HG03520 (cell line): ENCODE results near the gene FRMD8.

Experiments used
- ATAC-seq: cut with Tn5 transposase; IDR thresholded peaks from one replicate; pipeline ENCODE4 v1.9.1; 2021; ENCODE audit warnings: mild to moderate bottlenecking, moderate library complexity; ENCODE audit not compliant: unreplicated experiment

FRMD8 gene, protein sequence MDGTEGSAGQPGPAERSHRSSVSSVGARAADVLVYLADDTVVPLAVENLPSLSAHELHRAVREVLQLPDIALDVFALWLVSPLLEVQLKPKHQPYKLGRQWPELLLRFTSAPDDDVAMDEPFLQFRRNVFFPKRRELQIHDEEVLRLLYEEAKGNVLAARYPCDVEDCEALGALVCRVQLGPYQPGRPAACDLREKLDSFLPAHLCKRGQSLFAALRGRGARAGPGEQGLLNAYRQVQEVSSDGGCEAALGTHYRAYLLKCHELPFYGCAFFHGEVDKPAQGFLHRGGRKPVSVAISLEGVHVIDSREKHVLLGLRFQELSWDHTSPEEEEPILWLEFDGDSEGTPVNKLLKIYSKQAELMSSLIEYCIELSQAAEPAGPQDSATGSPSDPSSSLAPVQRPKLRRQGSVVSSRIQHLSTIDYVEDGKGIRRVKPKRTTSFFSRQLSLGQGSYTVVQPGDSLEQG

DNA sequence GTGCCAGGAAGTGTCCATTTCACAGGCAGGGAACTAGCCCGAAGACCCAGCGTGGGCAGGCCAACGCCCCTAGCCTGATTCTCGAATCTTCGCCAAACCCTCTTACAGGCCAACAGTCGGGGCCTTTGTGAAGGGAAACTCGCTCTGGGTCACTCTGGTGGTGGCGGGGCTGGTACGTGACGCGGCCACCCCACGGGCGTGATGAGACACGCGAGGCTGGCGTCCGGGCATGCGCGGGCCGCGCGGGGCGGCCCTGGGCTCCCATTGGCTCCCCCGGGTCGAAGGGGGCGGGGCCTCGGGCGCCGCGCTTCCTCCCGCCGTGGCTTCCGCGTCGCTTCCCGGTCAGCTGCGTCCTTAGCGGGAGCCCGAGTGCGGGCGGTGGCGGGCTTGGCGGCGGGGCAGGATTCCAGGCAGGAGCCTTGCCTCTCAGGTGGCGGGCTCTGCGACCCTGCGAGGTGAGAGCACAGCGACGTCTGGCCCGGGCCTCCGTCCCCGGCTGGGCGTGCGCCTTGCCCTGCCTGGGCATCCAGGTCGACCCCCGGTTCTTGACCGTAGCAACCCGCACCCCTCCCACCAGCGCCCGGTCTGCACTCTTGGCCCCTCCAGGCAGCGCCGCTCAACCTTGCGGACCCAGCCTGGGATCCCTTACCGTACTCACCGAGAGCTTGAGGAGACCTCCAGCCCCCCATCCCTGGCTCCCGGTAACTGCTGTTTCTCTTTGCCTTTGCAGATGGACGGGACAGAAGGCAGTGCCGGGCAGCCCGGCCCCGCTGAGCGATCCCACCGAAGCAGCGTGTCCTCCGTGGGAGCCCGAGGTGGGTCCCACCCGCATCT lies at the start of gene FRMD8:
Gene FRMD8 (plus strand): TSS at position 331 of the 834 bp plus-strand sequence. CDS start 400 bp downstream, at position 731.
- ATAC-seq: peak; percentile 53

DNA sequence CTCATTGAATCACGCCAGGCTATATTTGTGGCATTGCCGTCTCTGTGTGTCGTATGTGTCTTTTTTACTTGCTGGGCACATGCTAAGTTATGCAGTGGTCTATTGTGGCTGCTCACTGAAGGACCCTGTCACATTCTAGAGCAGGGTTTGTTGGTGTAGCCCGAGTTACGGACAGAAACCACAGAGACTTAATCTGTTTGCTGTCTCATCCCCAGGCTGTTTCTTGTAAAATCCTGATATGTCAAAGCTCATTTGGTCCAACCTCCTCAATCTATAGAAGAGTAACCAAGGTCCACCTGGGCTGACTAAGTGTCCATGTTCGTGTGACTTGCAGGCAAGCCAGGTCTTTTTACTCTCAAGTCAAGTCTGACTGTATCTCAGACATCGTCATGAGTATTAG lies 47.8 kb upstream of the FRMD8 start:
- ATAC-seq: no peak

DNA sequence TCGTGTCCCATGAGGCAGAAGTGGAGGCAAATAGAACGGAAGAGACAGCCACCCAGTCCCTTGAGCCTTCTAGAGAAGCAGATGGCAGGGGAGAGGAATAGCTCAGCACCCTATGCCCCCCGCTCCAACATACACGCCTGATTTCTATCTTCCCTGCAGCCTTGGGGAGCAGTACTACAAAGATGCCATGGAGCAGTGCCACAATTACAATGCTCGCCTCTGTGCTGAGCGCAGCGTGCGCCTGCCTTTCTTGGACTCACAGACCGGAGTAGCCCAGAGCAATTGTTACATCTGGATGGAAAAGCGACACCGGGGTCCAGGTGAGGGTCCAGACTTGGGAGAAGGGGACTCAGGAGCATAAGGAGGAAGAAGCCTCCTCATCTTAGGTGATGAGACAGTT lies 46.2 kb upstream of the FRMD8 start:
- ATAC-seq: no peak

DNA sequence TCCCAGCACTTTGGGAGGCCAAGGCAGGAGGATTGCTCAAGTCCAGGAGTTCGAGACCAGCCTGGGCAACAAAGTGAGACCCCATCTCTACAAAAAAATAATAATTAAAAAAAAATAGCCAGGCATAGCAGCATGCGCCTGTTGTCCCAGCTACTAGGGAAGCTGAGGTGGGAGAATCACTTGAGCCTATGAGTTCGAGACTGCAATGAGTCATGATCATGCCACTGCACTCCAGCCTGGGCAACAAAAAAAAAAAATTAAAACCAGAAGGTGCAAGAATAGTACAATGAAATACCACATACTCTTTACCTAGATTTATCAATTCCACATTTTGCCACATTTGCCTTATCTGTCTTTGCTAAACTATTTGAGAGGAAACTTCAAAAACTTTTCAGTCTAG lies 44.6 kb upstream of the FRMD8 start:
- ATAC-seq: no peak

GRCh38 chr11:65351511-65351910 lies 34.9 kb upstream of the FRMD8 start:
- no peak for ATAC-seq

DNA sequence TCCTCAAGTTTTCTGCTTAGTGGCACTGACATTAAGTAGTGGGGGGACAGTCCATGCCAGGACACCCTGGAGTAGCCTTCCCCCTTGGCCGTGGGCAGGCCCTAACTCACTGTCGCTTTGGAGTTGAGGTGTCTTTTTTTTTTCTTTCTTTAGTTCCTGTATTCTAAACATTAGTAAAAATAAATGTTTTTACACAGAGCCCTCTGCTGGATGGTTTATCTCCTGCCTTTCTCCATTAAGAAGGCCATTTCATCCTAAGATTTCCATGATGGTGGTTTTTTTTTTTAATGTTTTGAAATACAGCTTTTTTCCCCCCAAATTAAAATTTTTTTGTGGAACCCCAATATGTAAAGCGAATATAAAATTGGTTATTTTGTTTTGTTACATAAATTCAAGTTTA lies 33.7 kb upstream of the FRMD8 start:
- ATAC-seq: no peak

GRCh38 chr11:65353376-65353775 lies 33.1 kb upstream of the FRMD8 start:
- ATAC-seq: no peak

GRCh38 chr11:65353900-65354264 lies 32.6 kb upstream of the FRMD8 start:
- ATAC-seq: no peak

DNA sequence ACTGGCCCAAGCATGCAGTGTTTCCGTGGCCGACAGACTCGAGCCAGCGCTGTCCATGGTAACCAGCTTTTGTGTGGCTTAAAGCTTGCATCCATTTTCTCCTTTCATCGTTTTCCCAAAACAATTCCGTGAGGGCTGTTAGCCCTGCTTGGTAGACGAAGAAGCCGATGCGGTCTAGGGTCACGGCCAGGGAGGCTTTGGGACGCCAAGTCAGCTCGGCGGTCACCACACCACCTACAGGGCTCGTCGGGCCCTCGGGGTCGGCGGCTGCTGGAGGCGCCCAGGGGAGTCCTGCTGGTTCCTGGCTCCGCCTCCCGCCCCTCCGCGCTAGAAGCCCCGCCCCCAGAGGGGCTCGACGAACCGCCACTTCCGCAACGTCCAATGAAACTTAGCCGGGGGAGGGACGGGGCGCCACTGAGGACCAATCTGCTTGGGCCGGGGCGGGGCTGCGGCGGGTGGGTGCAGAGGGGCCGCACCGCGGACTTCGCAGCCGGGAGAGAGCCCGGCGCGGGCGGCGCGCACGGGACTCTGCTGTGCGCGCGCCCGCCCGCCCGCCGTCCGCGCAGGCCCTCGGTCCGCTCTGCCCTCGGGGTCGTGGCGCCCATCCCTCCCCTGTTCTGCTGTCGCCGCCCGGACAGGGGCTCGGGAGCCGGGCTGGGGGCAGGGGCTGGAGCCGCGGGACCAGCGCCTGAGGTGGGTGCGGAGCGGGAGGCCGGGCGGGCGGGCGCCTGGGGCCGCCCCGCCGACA lies 32.0 kb upstream of the FRMD8 start, which contains the start of gene TIGD3:
Gene TIGD3 (plus strand): TSS at position 487 of the 748 bp plus-strand sequence. CDS start 1,058 bp downstream, outside the sequence.
- ATAC-seq: peak; percentile 77

- ATAC-seq: peak; percentile 15
Observed at GRCh38 chr11:65355013-65355775, 31.2 kb upstream of the FRMD8 start.

DNA sequence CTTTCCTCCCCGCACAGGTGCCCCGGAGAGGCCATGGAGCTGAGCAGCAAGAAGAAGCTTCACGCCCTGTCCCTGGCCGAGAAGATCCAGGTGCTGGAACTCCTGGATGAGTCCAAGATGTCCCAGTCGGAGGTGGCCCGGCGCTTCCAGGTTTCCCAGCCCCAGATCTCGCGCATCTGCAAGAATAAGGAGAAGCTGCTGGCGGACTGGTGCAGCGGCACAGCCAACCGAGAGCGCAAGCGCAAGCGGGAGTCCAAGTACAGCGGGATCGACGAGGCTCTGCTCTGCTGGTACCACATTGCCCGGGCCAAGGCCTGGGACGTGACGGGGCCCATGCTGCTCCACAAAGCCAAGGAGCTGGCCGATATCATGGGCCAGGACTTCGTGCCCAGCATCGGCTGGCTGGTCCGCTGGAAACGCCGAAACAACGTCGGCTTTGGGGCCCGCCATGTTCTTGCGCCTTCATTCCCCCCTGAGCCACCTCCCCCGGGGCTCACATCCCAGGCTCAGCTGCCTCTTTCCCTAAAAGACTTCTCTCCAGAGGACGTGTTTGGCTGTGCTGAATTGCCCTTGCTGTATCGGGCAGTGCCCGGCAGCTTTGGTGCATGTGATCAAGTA lies 30.6 kb upstream of the FRMD8 start:
- ATAC-seq: no peak

DNA sequence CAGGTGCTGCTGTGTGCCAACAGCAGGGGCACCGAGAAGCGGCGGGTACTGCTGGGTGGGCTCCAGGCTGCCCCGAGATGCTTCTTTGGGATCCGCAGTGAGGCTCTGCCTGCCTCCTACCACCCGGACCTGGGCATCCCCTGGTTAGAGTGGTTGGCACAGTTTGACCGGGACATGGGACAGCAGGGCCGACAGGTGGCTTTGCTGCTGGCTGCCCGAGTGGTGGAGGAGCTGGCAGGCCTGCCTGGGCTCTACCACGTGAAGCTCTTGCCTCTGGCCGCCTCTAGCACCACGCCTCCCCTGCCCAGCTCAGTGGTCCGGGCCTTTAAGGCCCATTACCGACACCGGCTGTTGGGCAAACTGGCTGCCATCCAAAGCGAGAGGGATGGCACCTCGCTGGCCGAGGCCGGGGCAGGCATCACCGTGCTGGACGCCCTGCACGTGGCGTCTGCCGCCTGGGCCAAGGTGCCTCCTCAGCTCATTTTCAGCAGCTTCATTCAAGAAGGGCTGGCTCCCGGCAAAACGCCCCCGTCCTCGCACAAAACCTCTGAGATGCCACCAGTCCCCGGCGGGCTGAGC lies 30.0 kb upstream of the FRMD8 start:
- no peak for ATAC-seq

DNA sequence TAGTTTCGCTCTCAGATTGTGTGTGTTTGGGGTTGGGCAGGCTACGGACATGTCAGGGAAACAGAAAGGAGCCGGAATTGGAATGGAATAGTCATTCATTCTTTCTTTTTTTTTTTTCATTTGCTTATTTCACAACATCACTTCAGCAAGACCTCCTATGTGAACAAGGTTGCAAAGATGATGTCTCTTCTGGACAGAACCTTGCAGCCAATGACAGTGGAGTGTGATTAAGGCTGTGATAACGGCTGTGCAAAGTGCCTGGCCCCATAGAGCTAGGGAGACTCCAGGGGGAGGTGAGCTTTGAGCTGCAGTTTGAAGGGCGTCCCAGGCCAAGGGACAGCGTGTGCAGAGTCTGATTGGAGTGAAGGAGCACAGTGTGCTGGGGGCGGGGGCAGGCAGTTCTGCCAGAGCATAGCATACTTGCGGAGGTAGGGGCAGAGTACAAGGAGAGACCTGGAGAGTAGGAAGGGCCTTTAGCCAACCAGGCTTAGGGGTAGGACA lies 28.5 kb upstream of the FRMD8 start:
- ATAC-seq: no peak

GRCh38 chr11:65362320-65362931 lies 24.0 kb upstream of the FRMD8 start:
- no peak for ATAC-seq

GRCh38 chr11:65362966-65363365 lies 23.5 kb upstream of the FRMD8 start:
- ATAC-seq: no peak

GRCh38 chr11:65363770-65364169 lies 22.7 kb upstream of the FRMD8 start:
- ATAC-seq: no peak

DNA sequence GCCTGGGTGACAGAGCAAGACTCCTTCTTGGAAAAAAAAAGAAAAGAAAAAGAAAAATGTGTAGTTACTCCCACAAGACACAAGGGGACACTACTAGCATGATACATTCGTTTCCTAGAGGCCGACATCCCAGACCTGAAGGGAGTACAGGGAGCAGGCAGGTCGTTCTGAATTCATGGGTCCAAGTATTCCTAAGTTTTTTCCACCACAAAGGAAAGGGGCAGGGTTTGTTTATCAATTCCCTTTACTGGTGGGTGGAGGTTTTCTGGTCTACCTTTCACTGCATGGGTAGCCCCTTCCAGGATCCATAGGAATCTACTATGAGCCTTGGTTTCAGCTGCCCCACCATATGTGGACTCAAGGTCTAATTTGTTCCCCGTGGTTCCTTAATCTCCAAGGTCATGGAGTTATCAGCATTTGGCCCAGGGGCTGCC lies 20.1 kb upstream of the FRMD8 start:
- ATAC-seq: no peak

GRCh38 chr11:65370659-65371049 lies 15.8 kb upstream of the FRMD8 start:
- ATAC-seq: no peak
